HG02885 (cell line): Measurements from ENCODE around the gene ZNF140.

Experiments
- ATAC-seq: cut with Tn5 transposase; IDR thresholded peaks from one replicate; pipeline ENCODE4 v1.9.1; 2021; ENCODE audit warnings: mild to moderate bottlenecking; ENCODE audit not compliant: unreplicated experiment, poor library complexity

Gene ZNF140

DNA sequence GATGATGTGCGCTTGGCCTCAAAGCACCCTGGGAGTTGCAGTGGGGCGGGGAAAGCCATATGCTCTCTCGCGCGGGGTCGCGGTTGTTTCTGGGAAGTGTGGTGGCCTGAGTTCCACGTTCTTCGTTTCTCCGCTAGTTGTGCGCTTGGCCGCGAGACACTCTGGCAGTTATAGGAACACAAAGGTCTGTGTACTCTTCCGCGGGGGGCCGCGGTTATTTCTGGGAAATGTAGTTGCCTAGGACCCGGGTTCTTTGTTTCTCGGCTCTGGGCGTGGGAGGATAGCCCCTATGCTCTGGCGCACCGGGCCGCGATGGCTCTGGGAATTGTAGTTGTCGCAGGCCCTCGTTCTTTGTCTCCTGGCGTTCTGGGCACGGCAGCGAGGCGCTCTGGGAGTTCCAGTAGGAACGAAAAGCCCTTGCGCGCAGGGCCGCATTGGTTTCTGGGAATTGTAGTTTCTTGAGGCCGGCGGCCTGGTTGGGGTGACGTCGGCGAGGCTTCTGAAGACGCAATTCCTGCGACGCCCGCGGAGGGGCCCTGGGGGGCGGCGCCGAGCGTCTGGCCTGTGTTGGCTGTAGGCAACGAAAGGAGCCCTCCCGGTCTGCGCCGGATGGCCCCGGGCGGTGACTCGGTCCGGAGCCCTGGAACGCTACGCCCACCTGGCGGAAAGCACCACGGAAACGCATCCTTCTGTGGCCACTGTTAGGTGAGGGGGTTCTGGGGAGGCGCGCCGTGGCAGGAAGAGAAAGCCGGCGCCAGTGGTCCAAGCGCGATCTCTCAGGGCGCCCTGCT, at the start of gene ZNF140:
ZNF140 (plus strand) TSS at position 556 of the 791 bp plus-strand sequence. CDS start 398 bp downstream, outside the sequence.
- ATAC-seq: peak; percentile 72

GRCh38 chr12:133037207-133038005, 43.3 kb upstream of the ZNF140 start, which contains the start of gene ZNF84:
Gene ZNF84, plus strand, starts transcription at chr12:133037509. Its CDS starts 3,959 bp downstream, at chr12:133041468.
- ATAC-seq: peak; percentile 96

- no peak for ATAC-seq
Observed at GRCh38 chr12:133038118-133038709, 42.5 kb upstream of the ZNF140 start.

DNA sequence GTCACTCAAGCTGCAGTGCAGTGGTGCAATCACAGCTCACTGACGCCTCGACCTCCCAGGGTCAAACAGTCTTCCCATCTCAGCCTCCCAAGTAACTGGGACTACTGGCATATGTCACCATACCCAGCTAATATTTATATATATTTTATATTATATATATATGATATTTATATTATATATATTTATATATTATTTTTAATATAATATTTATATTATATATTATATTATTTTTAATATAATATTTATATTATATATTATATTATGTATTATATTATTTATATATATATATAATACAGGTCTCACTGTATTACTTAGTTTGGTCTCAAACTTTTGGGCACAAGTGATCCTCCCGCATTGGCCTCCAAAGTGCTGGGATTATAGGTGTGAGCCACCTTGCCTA, 34.0 kb upstream of the ZNF140 start:
- no peak for ATAC-seq

DNA sequence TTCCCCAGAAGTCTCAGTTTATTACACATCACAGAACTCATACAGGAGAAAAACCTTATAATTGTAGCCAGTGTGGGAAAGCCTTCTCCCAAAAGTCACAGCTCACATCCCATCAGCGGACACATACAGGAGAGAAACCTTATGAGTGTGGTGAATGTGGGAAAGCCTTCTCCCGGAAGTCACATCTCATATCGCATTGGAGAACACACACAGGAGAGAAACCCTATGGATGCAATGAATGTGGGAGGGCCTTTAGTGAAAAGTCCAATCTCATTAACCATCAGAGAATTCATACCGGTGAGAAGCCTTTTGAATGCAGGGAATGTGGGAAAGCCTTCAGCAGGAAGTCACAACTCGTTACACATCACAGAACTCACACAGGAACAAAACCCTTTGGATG, 23.3 kb upstream of the ZNF140 start:
- no peak for ATAC-seq

DNA sequence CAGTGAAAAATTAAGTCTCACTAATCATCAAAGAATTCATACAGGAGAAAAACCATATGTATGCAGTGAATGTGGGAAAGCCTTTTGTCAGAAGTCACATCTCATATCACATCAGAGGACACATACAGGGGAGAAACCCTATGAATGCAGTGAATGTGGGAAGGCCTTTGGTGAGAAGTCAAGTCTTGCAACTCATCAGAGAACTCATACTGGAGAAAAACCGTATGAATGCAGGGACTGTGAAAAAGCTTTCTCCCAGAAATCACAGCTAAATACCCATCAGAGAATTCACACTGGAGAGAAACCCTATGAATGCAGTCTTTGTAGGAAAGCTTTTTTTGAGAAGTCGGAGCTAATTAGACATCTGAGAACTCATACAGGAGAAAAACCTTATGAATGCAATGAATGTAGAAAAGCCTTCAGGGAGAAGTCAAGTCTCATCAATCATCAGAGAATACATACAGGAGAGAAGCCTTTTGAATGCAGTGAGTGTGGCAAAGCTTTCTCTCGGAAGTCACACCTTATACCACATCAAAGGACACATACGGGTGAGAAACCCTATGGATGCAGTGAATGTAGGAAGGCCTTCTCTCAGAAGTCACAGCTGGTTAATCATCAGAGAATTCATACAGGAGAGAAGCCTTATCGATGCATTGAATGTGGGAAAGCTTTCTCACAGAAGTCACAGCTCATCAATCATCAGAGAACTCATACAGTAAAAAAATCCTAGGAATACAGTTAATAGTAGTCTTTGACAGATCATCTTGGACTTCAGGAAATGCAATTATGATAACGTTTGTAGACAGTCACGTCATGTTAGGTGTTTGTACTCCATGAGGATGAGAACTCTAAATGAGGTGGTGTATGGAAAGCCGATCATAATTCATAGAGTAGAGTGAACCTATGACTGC, 22.3 kb upstream of the ZNF140 start:
- no peak for ATAC-seq

DNA sequence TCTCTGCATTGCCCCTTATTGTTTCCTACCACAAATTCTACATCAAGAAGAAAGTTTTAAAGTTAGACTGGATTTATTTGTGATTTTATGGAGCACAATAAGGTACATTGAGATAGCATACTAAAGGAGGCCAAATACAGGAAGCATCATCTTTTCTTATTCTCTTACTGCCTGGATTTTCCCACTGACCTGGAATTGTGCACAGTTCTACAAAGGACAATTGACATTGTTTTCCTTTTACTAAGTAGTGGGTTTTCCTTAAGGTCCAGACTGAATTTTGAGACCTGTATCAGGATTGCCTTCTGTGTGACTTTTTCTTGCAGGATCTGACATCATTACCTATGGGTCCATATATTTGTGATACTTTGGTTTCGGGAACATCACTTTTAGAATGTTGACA, 18.8 kb upstream of the ZNF140 start:
- ATAC-seq: no peak

- ATAC-seq: no peak
Observed at GRCh38 chr12:133063556-133063955, 17.2 kb upstream of the ZNF140 start.

DNA sequence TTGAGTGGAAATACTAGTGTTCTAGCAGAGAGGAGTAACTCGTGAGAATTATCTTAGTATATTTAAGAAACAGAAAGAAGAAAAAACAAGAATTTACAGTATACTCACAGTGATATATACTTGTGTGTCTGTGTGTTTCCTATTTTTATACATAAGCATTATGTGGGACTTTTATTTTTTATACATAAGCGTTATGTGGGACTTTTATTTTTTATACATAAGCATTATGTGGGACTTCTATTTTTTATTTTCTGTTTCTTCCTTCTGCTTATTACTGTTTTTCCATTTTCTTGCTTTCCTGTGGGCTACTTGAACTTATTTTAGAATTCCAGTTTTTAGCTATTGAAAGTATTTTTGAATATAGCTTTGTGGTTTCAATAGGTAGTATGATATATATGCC, 6.9 kb upstream of the ZNF140 start:
- no peak for ATAC-seq

GRCh38 chr12:133080026-133080367, 726 bp upstream of the ZNF140 start:
- ATAC-seq: peak; percentile 80

GRCh38 chr12:133081159-133081780, 547 bp downstream of the ZNF140 start:
- ATAC-seq: no peak

DNA sequence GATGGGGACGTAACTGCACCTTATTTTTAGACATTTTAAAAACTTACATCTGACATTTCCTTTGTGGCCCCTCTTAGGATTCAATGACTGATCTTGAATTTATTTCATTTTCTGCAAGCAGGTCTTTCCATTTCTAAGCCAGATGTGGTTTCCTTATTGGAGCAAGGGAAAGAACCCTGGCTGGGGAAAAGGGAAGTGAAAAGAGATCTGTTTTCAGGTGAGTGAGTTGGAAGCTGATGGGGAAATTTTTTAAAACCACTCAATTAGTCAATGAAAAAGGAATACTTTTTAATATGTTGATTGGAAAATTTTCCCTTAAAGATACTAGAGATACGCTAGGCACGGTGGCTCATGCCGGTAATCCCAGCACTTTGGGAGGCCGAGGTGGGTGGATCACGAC, 2.6 kb downstream of the ZNF140 start:
- ATAC-seq: no peak

DNA sequence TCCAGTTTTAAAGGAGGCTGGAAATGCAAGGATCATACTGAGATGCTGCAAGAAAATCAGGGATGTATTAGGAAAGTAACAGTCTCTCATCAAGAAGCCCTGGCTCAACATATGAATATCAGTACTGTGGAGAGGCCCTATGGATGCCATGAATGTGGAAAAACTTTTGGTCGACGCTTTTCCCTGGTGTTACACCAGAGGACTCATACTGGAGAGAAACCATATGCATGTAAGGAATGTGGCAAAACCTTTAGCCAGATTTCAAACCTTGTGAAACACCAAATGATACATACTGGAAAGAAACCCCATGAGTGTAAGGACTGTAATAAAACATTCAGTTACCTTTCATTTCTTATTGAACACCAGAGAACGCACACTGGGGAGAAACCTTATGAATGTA, 24.9 kb downstream of the ZNF140 start:
- no peak for ATAC-seq

GRCh38 chr12:133106253-133106652, 25.5 kb downstream of the ZNF140 start:
- ATAC-seq: no peak

GRCh38 chr12:133107121-133107520, 26.4 kb downstream of the ZNF140 start:
- no peak for ATAC-seq

GRCh38 chr12:133108150-133108549, 27.4 kb downstream of the ZNF140 start:
- no peak for ATAC-seq

GRCh38 chr12:133120385-133121191, 39.9 kb downstream of the ZNF140 start:
- no peak for ATAC-seq

DNA sequence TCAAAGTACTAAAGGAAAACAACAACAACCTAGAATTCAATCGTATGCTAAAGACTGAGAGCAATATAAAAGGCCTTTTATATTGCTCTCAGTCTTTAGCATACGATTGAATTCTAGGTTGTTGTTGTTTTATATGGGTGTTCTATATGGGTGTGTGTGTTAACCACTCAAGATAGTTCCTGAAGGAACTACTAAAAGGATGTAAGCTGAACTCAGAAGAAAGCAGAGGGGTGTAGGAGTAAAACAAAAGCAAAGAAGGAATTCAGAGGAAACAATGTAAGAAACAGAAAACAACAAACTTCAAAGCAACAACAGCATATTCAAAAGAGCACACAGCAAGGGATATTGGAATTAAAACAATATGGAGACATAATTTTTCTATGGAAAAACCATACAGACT, 44.0 kb downstream of the ZNF140 start:
- ATAC-seq: no peak
